GM23248 (cell line): ENCODE data around the gene CDKAL1.

ENCODE experiments used
- EZH2 ChIP-seq: fragments of 200-600 bp; sonication (generic); IDR thresholded peaks from 2 replicates; pipeline ENCODE4 v1.6.1; 2018; ENCODE audit warnings: antibody characterized with exemption, mild to moderate bottlenecking; ENCODE audit not compliant: insufficient read depth, poor library complexity, severe bottlenecking
- EZH2phosphoT487 ChIP-seq: fragments of 200-600 bp; sonication (generic); IDR thresholded peaks from 2 replicates; pipeline ENCODE4 v1.6.1; 2018; ENCODE audit warnings: antibody characterized with exemption, moderate library complexity, mild to moderate bottlenecking, low read depth; ENCODE audit not compliant: insufficient read depth

GRCh38 chr6:20827798-20828197, 293.5 kb downstream of the CDKAL1 start:
- no peak for TF ChIP-seq EZH2
- peak; percentile 96 for TF ChIP-seq EZH2phosphoT487
